Stimulated activated CD4-positive, alpha-beta T cell treated with anti-CD3 and anti-CD28 coated beads, Interleukin-4, amount 100 ng/mL, for 1 hour (primary cell): Measurements from ENCODE around the gene C7orf57.

Source experiments
- DNase-seq: peaks from one replicate; pipeline ENCODE4 v3.0.0-alpha.2; 2020

C7orf57 gene

DNA sequence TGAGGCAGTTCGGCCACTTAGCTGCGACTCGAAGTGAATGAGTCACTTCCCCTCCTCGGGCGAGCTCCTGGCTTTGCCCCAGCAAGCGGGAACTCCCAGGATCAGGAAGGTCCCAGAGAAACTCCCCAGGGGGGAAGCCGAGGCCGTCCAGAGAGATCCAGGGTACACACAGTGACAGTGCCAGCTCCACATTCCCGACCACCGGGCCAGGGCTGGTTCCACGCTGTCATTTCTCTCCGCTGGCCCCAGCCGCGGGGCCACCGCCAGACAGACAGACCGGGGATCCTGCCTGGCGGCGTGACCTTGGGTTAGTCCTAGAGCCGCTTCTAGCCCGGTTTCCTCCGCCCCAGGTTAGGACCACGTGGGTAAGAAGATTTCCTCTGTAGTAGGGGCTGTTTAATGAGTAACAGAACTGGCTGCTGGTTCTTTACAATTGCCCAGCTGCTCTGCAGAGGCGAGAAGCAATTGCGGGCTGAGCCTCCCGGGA lies 53.3 kb downstream of the C7orf57 start:
- no peak for DNase-seq

DNA sequence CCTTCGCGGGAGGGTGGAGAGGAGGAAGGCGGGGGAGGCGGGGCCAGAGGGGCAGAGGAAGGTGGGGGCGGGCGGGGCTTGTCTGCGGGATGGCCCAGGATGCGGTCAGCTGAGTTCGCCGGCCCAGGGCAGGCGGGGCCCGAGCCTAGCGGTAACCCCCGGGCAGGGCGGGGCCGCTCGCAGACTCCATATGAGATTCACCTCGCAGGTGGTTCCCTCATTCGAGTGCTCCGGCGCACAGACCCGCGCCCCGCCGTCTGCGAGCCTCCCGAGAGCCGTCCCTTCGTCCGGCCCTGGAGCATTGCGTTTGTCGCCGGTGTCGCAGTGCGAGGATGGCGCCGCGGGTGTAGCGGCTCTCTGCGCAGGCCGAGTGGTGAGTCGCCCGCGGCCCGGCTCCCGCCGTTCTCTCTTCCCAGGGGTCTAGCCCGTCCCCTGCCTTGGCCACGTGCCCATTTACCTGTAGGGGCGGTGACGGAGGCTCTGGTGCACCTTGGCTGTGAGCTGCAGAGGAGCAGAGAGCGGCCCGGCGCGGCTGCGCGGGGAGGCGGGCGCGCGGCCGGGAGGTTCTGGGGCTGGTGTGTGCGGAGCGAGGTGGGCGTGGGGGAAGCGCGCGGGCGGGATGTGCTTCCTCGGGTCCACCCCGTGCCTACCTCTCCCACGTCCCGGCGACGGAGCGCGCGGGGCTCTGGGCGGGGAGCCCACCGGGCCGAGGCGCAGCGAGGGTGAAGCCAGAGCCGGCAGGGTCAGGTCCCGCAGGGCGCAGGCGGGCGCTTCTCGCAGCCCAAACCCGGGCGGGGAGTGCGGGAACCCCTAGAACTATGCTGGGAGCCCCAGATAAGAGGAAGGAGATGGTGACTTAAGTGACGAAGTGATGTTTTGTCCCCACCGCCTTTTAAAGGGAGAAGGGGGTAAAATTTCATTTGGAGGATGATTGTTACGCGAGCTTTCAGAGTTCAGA lies 54.0 kb downstream of the C7orf57 start, which contains the start of gene UPP1:
Gene UPP1 (plus strand): TSS at position 220 of the 958 bp plus-strand sequence. CDS start 5,519 bp downstream, outside the sequence.
- DNase-seq: peak; percentile 82

DNA sequence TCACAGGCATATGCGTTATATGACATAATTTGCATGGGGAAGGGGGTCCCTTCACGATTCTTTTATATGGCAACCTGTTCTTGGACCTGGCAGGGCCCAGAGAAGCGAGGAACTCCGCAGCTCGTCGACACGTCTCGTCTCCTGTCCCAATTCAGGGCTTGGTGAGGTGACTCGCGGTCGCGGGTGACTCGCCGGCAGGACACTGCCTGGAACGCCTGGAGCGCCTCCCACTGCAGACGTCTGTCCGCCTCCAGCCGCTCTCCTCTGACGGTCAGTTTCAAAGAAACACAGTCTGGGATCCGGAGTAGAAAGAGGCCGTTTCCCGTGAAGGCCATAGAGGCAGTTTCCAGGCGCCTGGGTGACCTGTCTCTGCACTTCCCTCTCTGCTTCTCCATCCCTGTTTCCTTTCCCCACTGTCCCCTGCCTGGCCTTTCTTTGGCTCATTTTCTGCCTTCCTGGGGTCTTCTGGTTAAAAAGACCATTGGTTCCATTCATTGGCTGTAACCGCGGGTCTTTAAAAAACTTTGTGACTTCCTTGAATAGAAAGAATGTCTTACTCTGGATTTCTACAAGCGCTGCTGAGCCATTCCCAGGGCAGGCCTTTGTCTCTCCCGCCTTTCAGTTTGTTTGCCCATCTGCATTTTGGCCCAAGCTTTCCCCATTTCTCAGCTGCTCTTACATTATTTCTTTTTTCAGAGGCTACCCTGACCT lies 54.9 kb downstream of the C7orf57 start:
- DNase-seq: no peak

DNA sequence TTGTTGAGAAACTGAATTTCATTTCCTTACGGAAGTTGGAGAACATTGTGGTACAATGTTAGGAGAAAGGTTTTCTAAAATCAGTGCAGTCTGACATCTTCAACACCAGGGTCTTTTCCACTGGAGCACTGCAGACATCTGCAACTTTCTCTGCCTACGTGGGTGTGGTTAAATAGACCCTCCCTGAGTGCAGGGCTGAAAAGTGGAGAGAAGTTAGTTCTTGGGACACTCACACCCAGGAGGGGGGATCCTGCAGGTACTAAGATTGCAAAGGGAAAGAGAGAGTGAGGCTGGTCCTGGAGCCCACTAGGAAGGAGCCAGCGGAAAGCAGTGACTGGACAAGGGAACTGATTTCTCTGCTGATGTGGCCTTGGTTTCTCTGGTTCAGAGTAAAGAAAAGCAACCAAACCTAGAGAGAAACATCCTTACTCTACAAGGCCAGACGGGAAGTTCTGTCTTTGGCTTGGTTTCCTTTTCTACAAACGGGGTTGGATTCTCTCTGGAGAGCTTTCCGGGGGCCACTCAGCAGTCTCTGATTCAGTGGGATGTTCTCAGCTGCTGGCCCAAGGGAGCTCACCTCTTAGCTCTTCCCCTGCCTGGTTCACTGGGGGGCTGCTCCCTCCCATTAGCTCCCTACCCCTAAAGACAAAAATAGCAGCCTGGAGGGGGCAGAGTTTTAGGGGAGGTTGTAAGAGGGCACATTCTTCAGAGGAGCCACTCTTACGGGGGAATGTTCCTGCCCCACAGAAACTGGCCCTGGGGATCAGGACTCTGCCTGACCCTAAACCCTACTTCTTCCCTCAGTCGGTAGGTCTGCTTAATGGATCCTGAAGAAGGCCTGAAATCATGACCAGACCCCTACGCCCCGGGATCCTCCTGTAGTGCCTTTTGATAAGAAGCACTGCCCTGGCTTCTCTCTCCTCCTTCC lies 56.4 kb downstream of the C7orf57 start:
- no peak for DNase-seq

DNA sequence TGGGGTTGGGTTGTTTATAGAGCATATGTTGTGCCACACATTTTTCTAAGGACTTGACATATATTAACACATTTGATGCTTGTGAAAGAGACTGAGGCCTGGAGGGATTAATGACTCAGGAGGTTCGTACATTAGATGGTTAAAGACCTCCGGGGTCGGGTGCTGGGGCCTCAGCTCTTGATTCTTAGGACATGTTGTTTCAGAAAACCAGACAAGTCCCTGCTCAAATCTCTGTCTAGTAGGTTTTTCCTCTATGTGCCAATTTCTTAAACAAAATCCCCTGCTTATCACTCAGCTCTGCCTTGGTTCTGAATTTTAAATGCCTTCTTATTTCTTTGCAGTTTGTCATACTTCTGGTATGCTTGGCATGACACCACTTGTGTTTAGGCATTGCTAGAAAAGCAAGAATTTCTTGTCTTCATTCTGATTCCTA lies 59.5 kb downstream of the C7orf57 start:
- DNase-seq: no peak

DNA sequence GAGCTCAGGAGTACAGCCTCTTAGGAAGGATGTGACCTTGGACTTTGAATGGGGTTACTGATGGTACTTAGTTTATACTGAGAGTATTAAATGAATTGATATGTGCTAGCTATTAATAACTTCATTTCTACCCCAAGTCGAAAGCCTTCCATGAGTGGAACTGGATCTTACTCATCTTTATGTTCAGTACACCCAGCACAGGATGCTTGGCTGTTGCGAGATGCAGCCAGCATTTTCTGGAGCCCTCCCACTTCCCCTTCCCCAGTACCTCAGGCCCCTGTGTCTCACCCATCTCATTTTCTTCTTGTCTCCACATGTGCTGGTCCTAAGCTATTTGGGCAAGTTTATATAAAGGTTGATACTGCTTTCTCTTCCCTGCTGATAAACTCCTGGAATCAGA lies 60.9 kb downstream of the C7orf57 start:
- DNase-seq: no peak

DNA sequence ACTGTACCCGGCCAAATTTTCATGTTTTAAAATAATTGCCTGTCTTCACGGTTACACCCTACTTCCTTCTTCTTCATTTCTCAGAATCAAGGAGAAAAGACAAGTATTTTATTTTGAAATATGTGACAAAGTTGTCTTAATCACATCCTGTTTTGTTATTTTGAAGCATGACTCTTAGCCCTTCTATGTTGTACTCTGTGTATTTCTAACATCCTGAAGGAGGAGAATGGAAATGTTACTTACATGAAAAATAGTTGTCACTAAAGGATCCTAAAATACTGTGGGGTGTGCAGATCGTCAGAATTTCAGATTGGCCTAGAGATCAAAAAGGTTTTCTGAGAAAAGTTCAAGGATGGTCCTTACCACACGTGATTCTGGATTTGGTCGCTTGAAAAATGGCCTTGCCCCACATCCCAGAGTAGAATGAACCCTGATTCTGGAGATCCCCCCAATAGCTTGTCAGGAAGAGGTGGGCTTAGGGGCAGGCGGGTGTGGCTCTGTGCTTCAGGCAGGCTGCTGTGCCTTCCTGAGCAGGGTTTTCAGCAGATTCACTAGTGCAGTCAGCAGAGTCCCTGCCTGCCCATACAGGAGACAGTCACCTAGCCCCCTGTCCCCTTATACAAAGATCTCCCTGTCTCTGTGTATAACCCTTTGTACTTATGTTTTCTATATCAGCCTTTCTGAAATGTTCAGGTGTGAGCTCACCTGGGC lies 62.3 kb downstream of the C7orf57 start:
- no peak for DNase-seq

DNA sequence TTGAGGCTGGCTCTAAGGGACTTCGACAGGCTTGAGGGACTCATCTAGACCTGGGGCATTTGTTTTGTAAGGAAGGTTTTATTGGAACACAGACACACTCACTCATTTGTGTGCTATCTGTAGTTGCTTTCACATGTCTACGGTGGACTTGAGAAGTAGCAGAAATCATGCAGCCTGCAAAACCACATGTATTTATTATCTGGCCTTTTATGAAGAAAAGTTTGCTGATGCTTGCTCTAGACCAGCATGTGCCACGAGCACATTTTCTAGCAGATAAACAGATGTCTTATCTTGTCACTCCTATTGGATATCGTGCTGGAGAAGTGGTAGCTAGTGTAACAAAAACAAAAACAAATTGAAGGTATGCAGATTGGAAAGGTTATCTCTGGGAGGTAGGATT lies 63.5 kb downstream of the C7orf57 start:
- no peak for DNase-seq

DNA sequence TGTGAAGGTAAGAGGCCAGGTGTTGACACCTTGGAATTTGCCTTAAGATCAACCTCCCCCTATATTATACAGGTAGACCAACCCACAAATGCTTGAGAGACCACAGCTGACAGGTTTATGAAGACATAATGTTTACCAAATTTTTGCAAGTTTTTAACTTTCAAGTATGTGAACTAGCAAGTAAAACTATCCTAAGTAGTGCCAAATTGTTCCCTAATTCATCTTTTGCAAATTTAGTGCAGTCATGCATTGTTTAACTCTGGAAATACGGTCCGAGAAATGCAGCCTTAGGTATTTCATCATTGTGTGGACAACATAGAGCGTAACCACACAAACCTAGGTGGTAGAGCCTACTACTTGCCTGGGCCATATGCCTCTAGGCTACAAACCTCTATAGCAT lies 64.4 kb downstream of the C7orf57 start:
- DNase-seq: no peak

DNA sequence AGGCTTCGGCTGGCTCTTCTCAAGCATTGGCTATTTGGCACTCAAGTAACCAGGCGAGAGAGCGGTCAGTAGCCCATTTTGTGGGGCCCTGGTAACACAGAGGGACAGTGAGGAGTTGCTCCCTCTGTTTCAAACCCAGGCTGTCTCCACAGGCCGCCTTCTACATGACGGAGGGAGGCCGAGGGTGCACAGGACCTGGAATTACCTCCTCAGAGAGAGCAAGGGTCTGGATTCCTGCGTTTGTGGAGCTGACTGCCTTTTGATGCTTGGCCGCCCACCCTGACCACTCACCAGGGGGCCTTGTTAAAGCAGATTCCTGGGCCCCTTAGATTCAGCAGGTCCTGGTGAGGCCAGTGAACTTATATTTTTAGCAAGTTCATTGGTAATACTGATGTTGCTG lies 66.0 kb downstream of the C7orf57 start:
- no peak for DNase-seq

DNA sequence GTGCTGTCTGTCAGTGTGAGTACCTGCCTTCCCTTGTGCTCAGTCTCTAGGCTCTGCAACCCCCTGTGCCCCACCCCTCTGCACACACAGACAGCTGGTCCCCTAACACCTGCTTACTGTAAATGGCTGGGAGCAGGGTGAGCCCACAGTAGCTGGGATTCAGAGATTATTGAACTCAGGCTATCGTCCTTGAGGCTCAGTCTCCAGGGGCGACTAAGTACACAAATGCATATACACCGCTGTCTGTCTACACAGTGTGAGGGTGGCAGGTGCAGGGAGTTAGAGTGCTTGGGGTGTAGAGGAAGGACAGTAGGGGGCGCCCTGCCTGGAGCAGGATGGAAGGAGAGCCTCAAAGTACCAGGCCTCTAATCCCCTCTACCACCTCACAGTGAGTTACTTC lies 66.6 kb downstream of the C7orf57 start:
- peak; percentile 38 for DNase-seq

DNA sequence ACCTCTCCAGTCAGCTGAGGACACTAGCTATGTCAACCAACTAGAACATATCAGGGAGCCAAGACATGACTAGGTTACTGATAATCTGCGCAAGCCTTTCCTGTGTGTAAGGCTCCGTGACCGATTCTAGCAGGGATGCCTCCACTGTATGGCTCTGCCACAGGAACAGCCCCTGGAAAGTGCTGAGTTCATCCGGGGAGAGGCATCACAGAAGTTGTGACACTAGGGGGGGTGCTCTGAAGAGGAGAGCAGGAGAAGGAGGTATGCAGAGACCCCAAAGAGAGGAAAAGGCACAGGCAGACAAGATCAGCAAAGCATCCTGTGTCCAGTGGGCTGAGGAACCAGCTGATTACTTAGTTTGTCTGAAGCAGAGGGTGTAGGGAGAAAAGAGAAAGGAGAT lies 67.2 kb downstream of the C7orf57 start:
- DNase-seq: no peak

DNA sequence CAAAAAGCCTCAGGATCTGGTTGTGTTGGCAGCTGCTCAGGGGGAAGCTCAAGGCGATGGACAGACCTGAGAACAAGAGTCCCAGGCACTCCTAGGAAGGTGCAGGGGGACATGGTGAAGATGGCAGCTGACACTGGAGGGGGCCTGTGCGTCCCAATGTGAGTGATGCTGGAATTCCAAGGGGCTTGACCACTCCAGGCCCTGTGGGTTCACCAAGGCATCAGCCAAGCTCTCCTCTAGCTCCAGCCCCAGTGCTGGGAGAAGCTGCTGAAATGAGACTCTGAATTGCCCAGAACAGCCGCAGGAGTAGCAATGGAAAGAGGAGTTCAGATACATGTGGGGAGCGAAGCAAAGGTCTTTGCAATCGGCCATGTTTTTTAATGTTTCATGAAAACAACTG lies 69.7 kb downstream of the C7orf57 start:
- no peak for DNase-seq

DNA sequence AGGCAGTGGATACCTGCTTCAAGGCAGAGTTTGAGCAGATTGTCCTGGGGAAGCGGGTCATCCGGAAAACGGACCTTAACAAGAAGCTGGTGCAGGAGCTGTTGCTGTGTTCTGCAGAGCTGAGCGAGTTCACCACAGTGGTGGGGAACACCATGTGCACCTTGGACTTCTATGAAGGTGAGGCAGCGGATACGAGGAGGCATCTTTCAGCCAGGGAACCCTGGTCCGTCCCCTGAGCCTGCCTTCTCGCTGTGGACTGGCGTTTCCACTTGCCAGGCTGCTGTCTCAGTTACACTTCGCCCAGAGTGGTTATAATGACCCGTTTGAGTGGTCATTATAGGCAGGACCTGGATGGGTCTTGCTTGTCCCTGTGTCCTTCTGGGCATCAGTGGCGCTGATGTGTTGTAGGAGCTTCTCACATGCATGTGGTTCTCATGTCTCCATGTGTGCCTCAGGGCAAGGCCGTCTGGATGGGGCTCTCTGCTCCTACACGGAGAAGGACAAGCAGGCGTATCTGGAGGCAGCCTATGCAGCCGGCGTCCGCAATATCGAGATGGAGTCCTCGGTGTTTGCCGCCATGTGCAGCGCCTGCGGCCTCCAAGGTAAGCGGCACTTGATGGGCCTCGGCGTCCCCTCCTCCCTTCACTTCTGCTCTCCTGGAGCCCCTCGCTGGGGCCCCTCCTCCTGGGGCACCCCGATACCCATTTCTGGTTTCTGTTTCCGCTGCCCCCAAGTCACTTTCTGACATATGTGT lies 71.7 kb downstream of the C7orf57 start:
- DNase-seq: no peak

DNA sequence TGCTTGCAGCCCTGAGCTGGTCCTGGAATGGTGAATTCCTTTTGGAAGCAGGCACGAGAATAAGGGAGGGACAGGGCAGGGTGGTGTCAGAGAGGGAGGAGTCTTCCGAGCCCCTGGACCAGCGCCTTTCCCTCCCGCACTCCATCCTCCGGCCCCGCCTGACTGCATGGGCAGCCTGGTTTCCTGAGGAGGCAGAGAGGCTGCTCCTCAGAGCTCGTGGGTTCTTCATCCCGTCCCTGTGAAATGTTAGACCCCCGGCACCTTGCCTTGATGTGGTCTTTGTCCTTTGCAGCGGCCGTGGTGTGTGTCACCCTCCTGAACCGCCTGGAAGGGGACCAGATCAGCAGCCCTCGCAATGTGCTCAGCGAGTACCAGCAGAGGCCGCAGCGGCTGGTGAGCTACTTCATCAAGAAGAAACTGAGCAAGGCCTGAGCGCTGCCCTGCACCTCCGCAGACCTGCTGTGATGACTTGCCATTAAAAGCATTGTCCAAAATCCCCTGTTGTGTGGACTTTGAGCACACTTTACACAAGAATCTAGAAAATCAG lies 72.7 kb downstream of the C7orf57 start:
- DNase-seq: no peak

DNA sequence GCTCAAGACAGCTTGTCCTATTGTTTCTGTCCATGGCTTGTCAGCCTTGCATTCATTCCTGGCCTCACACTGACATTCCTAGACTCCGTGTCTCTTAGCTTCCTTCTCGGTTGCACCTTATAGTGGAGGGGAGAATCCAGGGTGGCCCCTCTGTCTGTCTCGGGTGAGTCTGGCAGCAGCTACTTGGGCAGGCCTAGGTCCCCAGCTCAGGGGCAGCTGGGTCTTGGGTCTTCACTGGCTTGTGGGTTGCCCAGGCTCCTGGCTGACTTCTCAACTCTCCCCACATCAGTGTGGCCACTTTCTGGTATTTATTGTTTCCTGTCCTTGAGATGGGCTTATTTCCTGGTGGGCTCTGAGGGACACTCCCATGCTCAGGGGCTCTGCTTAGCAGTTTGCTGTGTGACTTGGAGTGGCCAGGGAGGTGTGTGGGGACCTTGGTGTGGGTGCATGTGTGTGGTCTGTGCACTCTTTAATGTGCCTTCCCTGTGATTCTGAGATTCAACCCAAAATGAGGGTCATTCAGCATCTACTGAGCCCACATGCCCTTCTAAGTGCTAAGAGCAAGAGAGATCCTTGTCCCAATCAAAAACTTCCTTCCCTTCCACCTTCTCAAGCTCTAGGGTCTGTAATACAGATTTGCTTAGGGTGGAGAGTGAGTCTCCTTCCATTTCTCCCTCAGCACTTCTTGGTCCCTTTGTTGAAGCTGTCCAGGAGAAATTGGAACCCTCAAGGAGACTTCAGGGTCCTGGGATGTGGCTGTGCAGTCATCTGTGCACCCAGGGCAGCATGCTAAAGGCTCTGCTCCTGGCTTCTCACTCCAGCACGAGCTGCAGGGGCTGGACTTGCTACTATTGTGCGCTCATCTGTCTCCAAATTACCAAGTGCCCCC lies 73.9 kb downstream of the C7orf57 start:
- DNase-seq: no peak

DNA sequence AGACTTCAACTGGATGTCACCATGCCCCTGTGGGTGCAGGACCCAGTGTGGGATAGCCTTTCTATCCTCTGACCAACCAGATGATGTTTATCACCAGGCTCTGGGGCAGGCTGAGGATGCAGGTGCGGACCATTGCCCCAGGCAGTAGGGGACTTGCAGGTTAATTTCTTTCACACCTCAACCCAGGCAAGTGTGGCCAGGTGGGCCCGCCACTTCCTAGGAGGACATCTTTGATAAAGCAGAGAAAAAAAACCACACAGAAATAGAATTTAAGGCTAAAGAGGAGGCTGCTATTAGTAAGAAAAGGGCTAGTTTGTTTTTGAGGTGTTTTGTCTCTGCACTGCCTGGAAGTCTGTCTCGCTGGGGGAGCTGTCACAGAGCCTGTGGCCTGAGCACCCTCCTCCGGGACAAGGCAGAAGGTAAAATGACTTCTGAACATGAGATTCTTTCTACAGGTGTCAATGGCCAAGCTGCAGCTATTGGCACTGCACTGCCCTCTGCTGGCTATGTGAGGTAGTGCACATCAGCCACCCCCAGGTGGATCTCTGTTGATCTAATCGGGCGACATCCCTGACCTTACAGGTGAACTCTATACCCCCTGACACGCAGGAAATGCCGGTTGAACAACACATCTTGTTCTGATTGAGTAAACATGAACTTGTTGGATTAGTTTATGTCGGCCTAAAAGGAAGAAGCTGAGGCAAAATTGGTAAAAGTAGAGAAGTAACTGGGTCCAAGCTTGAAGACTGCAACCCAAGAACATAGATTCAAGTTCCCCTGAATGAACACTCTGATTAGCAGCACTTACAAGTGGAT lies 74.7 kb downstream of the C7orf57 start:
- DNase-seq: peak; percentile 89

DNA sequence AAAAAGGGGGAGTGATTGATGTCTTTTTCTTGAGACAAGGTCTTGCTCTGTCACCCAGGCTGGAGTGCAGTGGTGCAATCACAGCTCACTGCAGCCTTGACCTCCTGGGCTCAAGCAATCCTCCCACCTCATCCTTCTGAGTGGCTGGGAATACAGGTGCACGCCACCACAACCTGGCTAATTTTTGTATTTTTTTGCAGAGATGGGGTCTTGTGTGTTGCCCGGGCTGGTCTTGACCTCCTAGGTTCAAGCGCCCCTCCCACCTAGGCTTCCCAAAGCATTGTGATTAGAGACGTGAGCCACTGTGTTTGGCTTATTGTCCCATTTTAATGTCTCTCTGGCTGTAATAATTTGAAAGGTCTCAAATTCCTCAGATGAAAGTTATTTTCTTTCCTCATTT lies 75.5 kb downstream of the C7orf57 start:
- DNase-seq: no peak
